Nucleus accumbens (tissue), 56 donors: ENCODE measurements around the gene ALDH3B1.

Source experiments
- DNase-seq, 56 donors: peaks; one replicate each; lab custom pipeline; 2025; lab: John Stamatoyannopoulos, UW

Gene ALDH3B1

GRCh38 chr11:67996622-67997474, 13.3 kb upstream of the ALDH3B1 start:
- no peak for DNase-seq

DNA sequence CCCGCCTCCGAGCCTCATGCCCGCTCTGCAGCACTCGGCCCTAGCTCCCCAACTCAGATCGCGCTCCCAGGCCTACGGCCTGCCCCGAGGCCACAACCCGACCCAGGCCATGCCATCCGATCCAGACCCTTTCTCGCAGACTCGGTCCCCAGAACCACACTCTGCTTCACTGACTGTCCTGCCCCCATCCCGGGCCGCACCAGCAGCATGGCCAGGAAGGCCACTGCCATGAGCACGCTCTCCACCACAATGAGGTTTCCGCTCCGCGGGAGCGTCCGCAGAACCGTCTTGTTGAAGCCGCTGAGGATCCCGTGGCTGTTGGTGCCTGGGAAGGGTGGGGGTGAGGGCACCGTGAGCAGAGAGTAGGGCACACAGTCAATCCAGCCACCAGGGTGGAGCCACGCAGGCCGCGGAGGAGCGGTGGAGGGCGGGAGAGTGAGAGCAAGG, 12.6 kb upstream of the ALDH3B1 start:
- no peak for DNase-seq

- no peak for DNase-seq
Observed at GRCh38 chr11:67998150-67999045, 11.7 kb upstream of the ALDH3B1 start.

DNA sequence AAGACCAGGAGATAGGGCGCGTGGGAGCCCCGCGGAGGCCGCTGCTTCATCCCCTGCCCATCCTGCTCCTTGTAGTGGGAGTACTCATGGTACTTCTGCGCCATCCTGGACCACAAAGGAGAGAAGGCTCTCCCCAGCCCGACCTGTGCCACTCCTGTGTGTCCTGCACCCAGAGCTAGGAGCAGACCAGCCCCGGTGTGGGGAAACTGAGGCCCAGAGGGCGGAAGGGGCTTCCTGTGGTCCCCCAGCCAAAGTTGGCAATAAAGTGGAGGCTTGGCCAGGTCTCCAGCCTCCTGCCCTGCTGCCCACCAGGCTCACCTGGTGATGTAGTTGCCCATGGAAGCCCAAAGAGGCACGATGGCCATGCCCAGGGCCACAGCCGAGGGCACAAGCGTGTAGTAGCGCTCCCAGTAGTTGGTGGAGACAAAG, 10.9 kb upstream of the ALDH3B1 start:
- DNase-seq = no peak

DNA sequence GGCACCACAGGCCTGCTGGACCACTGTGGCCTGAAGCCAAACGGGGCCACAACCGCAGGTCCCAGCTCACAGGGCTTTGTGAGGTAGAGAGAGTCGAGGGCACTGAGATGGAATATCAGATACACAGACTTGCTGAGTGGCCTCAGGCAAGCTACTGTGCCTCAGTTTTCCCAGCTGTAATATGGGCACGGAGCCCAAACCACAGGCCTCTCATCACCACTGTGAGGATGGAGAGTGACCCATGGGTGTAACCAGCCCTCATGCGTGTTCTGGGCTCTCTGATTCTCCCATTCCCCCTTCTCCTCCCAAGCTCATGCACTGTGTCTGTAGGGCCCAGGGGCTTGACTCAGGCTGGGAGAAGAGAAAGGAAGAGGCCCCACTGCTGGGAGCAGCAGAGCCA, 10.4 kb upstream of the ALDH3B1 start:
- DNase-seq = no peak

DNA sequence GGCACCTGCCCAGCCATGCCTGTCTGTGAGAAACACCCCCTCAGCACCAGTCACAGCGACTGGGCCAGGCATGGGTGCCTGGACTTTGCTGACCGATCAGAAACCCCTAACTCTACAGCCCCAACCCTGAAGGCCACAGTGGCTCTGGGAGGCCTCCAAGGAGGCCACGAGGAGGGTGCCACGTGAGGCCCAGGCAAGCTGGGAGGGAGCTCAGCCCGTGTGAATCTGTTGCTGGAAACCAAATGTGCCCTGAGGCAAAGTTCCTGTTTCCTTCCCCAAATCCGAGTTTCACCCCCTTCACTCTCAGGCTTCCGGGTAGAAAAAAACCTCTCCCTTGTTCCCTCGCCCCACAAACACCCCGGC, 7.6 kb upstream of the ALDH3B1 start:
- DNase-seq = no peak

DNA sequence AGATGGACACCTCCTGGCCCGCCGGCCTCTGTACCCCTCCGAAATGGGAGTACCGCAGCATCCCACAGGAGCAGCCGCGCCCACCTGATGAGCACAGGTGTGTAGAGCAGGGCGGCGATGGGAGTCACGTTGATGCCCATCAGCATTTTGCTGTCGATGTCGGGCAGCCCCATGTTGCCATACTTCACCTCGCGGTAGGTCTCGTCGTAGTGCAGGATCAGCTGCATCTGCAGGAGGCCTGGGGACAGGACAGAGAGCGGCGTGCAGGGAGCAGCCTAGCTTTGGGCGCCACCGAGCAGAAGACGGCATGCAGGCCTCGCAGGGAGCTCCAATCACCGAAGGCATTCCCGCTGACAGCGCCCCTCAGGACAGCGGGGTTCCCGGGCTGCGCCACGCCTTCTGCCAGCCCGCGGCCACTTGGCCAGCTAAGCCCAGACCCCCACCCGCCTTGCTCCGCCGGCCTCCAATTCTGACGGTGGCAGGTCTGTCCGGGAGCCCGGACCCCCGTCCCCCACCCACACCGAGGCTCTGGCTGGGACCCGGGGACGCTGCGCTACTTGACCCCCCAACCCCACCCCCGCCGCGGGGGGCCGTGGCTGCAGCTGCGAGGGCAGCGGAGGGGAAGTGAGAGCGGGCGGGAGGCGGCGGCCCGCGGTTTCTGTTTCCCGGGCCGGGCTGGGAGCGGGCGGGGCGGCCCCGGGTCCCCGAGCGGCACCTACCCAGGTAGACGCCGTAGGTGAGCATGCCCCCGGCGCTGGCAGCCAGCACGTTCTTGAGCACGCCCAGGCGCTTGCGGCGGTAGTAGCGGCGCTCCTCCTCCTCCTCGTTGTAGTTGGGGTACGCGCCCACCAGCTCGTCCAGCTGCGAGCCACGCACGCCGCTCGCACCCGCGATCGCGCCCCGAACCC, 6.9 kb upstream of the ALDH3B1 start:
- DNase-seq = peak in 5 of 56 donors; percentile 19 to 55 (median 40)

GRCh38 chr11:68003846-68004550, 6.1 kb upstream of the ALDH3B1 start, which contains the start of gene UNC93B1:
Gene UNC93B1, minus strand, starts transcription at chr11:68004097. Its CDS starts 54 bp downstream, at chr11:68004043.
- peak in 43 of 56 donors; percentile 16 to 79 (median 44) for DNase-seq

- DNase-seq = peak in 32 of 56 donors; percentile 15 to 84 (median 59)
Observed at GRCh38 chr11:68004551-68005335, 5.4 kb upstream of the ALDH3B1 start.

GRCh38 chr11:68006606-68007166, 3.4 kb upstream of the ALDH3B1 start:
- no peak for DNase-seq

DNA sequence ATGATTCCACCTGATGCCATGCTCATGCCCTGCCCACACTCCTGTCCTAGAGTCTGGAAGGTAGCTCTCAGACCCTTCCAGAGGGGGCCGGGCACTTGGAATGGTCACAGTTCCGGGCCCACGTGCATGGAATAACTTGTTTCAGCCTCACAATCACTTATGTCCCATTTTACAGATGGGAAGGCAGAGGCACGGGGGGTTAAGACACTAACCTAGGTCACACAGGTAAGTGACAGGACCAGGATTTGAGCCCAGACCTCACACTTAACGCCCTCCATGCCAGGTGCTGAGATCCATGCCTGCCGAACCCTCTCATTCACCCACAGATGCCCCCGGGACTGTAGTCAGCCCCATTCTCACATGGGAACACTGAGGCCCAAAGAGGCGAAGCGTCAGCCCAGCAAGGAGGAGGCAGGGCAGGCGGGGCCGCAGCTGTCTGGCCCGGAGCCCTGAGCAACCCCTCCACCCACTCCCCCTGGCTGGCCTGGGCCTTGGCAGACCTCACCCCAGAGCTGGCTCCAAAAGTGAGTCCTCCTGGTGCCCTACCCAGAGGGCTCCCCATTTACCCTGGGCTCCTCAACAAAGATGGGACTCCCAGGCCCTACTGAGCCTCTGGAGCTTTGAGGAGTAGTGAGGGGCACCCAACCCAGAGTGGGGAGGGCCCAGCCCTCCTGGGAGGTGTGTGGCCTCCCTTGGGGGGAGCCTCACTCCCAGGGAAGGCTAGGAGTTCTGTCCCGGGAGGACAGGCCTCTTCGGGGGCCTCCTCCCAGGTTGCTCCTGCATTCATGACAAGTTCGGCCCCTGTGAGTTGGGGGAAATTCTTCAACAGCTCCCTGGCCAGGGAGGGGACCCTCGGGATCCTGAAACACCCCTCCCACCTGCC, 2.4 kb upstream of the ALDH3B1 start:
- no peak for DNase-seq

DNA sequence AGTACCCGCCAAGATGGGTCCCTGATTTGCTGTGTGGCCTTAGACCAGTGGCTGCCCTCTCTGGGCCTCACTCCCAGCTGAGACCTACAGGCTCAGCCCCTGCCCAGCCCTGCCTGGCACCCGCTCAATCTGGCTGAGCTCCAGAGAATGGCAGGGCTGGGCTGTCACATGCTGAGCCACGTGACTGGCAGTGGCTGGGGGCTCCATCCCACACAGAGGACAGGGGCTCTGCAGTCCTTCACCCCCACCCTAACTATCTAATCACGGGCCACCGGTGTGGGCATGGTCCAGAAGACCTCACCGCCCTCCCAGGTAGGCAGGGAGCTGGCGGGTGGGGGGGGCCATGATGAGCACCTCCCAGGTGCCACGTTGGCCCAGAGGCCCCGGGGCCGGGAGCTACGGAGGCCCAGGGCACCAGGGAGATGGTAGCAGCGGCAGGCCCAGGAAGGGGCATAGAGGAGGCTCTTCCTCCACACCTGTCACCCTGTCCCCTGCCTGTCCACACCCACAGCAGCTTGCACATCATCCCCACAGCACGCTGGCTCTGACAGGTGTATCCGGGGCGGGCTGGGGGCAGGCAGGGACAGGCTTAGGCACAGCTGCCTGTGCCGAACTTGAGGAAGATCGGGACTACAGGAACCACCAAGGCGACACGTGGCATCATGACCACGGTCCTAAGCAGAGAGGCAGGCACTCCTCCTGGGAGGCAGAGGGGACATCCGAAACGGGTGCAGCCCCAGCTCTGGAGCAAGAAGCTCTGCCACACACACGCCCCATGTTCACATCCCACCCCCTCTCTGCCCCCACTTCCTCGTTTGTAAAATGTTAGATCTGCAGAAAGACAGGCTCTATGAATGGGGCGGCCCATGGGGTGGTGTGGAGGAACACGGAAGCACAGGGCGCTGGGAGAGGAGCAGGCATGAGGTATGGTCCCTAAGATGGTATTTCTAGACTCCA, 1.5 kb upstream of the ALDH3B1 start:
- DNase-seq = peak in 5 of 56 donors; percentile 4 to 44 (median 27)

DNA sequence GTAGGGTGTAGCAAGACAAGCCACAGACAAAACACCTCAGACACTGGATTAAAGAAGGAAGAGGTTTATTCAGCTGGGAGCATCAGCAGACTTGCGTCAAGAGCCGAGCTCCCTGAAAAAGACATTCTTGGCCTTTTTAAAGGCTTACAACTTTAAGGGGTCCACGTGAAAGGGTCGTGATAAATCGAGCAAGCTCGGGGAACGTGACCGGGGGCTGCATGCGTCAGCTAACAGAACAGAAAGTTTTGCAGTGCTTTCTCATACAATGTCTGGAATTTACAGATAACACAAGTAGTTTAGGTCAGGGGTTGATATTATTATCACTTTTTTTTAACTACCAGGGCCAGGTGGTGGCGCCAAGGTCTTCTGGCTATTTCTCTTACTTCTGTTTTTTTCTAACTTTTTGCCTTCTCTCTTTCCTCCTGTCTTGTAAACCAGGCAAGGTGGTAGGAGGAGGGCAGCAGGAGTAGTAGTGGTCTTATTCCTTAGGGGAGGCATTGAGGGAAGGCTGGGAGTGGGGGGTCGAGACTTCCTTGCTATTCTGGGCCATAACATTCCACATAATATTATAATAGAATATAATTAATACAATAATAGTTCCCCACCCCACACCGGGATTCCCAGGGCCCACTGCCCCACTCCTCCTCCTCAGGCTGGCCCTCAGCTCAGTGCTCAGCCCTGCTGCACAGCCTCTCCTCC, 587 bp upstream of the ALDH3B1 start:
- no peak for DNase-seq

- DNase-seq = no peak
Observed at GRCh38 chr11:68011051-68011943, 1.2 kb downstream of the ALDH3B1 start.
